KMS-11 (cell line): ENCODE data around the gene TADA1.

Source experiments
- H2AFZ ChIP-seq: fragments of 200-600 bp; sonication (generic); 2 replicates; pipeline ENCODE4 v1.6.1; 2016; ENCODE audit warnings: antibody characterized with exemption, mixed run types, low read depth
- H3K27ac ChIP-seq: fragments of 200-600 bp; sonication (generic); 2 replicates; pipeline ENCODE4 v1.6.1; 2016; ENCODE audit warnings: mild to moderate bottlenecking, mixed run types
- H3K27me3 ChIP-seq: fragments of 200-600 bp; sonication (generic); 2 replicates; pipeline ENCODE4 v1.6.1; 2017; ENCODE audit warnings: mild to moderate bottlenecking, low read depth, mixed run types, moderate library complexity; ENCODE audit not compliant: insufficient read depth
- H3K36me3 ChIP-seq: fragments of 200-600 bp; sonication (generic); 2 replicates; pipeline ENCODE4 v1.6.1; 2017; ENCODE audit warnings: mild to moderate bottlenecking, mixed run types; ENCODE audit not compliant: insufficient read depth
- H3K4me1 ChIP-seq: fragments of 200-600 bp; sonication (generic); 2 replicates; pipeline ENCODE4 v1.6.1; 2016; ENCODE audit warnings: mild to moderate bottlenecking, low read depth, mixed run types; ENCODE audit not compliant: poor library complexity, severe bottlenecking
- H3K4me2 ChIP-seq: fragments of 200-600 bp; sonication (generic); 2 replicates; pipeline ENCODE4 v1.7.0; 2016; ENCODE audit warnings: mild to moderate bottlenecking, mixed run types
- H3K4me3 ChIP-seq: fragments of 200-600 bp; sonication (generic); IDR thresholded peaks from 2 replicates; pipeline ENCODE4 v1.6.1; 2017; ENCODE audit warnings: low read depth, low read length, mixed read lengths; ENCODE audit not compliant: insufficient read depth
- H3K79me2 ChIP-seq: fragments of 200-600 bp; sonication (generic); 2 replicates; pipeline ENCODE4 v1.6.1; 2016; ENCODE audit warnings: low read depth, mixed run types; ENCODE audit not compliant: insufficient read depth
- H3K9ac ChIP-seq: fragments of 200-600 bp; sonication (generic); 2 replicates; pipeline ENCODE4 v1.6.1; 2016; ENCODE audit warnings: mild to moderate bottlenecking, mixed run types
- H4K20me1 ChIP-seq: fragments of 200-600 bp; sonication (generic); 2 replicates; pipeline ENCODE4 v1.6.1; 2016; ENCODE audit warnings: mild to moderate bottlenecking, mixed run types; ENCODE audit not compliant: insufficient read depth
- TF ChIP-seq, protein P1 (sequence below): fragments of 200-600 bp; sonication (generic); conservative IDR thresholded peaks from 2 replicates; pipeline ENCODE4 v1.6.1; 2017; ENCODE audit warnings: low read depth, mild to moderate bottlenecking, antibody characterized with exemption, low read length, moderate library complexity, mixed read lengths

TADA1 gene

DNA sequence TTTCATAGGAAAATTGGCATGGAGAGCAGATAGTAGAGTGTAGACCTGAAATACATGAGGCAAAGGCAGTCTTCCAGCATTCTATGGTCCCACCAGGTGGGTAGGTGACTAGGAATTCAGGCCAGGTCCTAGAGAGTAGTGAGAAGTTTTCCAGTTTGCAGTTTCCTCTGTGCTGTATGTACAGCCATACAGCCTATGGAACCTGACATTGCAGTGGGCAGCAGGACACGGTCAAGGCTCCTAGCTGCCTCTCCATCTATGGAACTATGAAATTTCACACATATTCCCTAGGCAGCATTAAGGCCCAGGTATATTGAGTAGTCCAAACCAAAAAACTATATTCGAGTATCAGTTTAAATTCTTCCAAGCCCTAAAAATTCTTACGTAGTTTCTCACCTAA is 20.5 kb downstream of the TADA1 start:
- Histone ChIP-seq H3K27me3 (no peaks in the 10 kb centered on the region), H3K27ac (no peak overlapping the region), H3K4me3 (no peak overlapping the region), H3K36me3 (peaks cover 10% of the 10 kb centered on the region; the same call in 1 of the 2 replicates), H3K4me2 (no peak overlapping the region), H3K4me1 (peaks cover 18% of the 10 kb centered on the region), H3K79me2 (0 out of 2 replicates have a peak, but pooled peaks cover 14% of the 10 kb centered on the region), H4K20me1 (peaks cover 8% of the 10 kb centered on the region; the same call in 1 of the 2 replicates), H3K9ac (no peak overlapping the region), H2AFZ (no peak overlapping the region)
- TF ChIP-seq, protein P1, sequence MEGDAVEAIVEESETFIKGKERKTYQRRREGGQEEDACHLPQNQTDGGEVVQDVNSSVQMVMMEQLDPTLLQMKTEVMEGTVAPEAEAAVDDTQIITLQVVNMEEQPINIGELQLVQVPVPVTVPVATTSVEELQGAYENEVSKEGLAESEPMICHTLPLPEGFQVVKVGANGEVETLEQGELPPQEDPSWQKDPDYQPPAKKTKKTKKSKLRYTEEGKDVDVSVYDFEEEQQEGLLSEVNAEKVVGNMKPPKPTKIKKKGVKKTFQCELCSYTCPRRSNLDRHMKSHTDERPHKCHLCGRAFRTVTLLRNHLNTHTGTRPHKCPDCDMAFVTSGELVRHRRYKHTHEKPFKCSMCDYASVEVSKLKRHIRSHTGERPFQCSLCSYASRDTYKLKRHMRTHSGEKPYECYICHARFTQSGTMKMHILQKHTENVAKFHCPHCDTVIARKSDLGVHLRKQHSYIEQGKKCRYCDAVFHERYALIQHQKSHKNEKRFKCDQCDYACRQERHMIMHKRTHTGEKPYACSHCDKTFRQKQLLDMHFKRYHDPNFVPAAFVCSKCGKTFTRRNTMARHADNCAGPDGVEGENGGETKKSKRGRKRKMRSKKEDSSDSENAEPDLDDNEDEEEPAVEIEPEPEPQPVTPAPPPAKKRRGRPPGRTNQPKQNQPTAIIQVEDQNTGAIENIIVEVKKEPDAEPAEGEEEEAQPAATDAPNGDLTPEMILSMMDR = no peak

DNA sequence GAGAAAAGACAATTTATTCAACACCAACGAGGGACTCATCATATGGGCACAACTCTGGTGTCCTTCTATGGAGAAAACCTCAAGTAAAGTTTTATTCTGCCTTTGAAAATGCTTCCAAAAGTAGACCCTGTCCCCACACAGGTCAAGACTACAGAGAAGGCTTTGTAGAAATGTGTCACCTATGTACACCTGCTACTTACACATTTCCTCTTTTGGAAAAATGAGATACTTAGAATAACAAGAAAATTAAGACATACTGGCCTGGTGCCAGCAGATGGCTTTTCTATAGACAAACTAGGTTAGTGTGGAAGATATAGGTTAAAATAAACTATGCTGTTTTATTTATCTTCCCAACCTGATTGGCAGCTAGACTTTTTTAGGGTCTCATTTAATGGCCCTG is 23.1 kb downstream of the TADA1 start:
- Histone ChIP-seq H3K27me3 (no peaks in the 10 kb centered on the region), H3K4me3 (no peak overlapping the region), H2AFZ (no peak overlapping the region), H3K9ac (no peak overlapping the region), H4K20me1 (peaks cover 8% of the 10 kb centered on the region), H3K79me2 (peaks cover 27% of the 10 kb centered on the region; the same call in 1 of the 2 replicates), H3K27ac (no peak overlapping the region), H3K36me3 (peaks cover 24% of the 10 kb centered on the region; the same call in 1 of the 2 replicates), H3K4me2 (no peak overlapping the region), H3K4me1 (peaks cover 9% of the 10 kb centered on the region)
- TF ChIP-seq, protein P1 = no peak

DNA sequence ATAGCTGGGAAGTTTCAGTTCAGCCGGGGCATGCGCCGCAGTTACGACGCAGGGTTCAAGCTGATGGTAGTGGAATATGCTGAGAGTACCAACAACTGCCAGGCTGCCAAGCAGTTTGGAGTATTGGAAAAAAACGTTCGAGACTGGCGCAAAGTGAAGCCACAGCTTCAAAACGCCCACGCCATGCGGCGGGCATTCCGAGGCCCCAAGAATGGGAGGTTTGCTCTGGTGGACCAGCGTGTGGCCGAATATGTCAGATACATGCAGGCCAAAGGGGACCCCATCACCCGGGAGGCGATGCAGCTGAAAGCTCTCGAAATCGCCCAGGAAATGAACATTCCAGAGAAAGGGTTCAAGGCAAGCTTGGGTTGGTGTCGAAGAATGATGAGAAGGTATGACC is 26.9 kb downstream of the TADA1 start:
- Histone ChIP-seq H2AFZ (no peak overlapping the region), H3K4me1 (no peaks in the 10 kb centered on the region), H3K79me2 (peaks cover 28% of the 10 kb centered on the region; the same call in 1 of the 2 replicates), H3K4me3 (no peak overlapping the region), H3K36me3 (peaks cover 28% of the 10 kb centered on the region; the same call in 1 of the 2 replicates), H3K4me2 (no peak overlapping the region), H3K9ac (no peak overlapping the region), H3K27ac (no peak overlapping the region), H4K20me1 (no peaks in the 10 kb centered on the region; the same call in none of the 2 replicates), H3K27me3 (no peaks in the 10 kb centered on the region)
- TF ChIP-seq, protein P1 = no peak

DNA sequence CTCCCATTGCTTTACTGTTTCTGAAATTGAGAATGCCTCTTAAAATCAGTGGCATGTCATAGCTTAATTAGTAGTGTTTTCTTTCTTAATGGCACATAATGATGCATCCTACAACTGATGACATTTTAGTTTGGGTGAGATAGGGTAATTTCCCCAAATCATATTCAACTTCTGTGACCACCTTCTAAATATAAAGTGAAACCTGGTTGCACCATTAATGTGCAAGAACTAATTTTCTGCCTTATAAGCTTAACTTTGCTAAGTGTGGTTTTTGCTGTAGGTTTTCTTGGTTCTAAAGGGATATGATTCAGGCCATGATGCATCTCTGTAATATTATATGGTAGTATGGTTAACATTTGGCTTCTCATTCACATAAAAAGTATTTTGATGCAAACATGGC is 27.9 kb downstream of the TADA1 start:
- no peak overlapping the region for H2AFZ ChIP-seq
- H3K4me3 ChIP-seq = no peak overlapping the region
- H3K4me2 ChIP-seq = no peak overlapping the region
- H3K36me3 ChIP-seq = peaks cover 28% of the 10 kb centered on the region; the same call in 1 of the 2 replicates
- TF ChIP-seq, protein P1 = no peak
- H3K27ac ChIP-seq = no peak overlapping the region
- no peaks in the 10 kb centered on the region; the same call in none of the 2 replicates for H4K20me1 ChIP-seq
- H3K27me3 ChIP-seq = no peaks in the 10 kb centered on the region
- H3K4me1 ChIP-seq = no peaks in the 10 kb centered on the region
- H3K79me2 ChIP-seq = peaks cover 28% of the 10 kb centered on the region; the same call in 1 of the 2 replicates
- no peak overlapping the region for H3K9ac ChIP-seq
